Stomach (tissue), 9 donors: ENCODE results near the gene FXR2. TPM values are rescaled to one million over a fixed set of nuclear protein-coding genes. Genes with fewer than 3 reads are reported as not detected.

Experiments used
- DNase-seq, 2 donors: peaks; one replicate each; pipeline versions ENCODE4 v3.0.0 to v3.0.0-alpha.2; 2013 to 2019
- H3K27ac ChIP-seq, 5 donors: fragments of 200-600 bp in 4 of 5; sonication (generic) in 4 of 5; one replicate each; pipeline ENCODE4 v1.5.1; 2013 to 2019; ENCODE audit warnings: mild to moderate bottlenecking in 1 of 5, moderate library complexity in 1 of 5
- H3K27me3 ChIP-seq, 3 donors: fragments of 200-600 bp; sonication (generic); one replicate each; pipeline ENCODE4 v1.5.1; 2017 to 2019; ENCODE audit warnings: mixed run types in 1 of 3
- H3K36me3 ChIP-seq, 4 donors: fragments of 200-600 bp; sonication (generic); 1 replicate in 3 of 4; 2 replicates in 1 of 4; pipeline ENCODE4 v1.5.1; 2016 to 2019
- H3K4me1 ChIP-seq, 4 donors: fragments of 200-600 bp; sonication (generic); one replicate each; pipeline ENCODE4 v1.5.1; 2016 to 2019
- H3K4me3 ChIP-seq, 4 donors: fragments of 200-600 bp; sonication (generic) in 3 of 4; one replicate each; pipeline ENCODE4 v1.5.1; 2016 to 2019; ENCODE audit warnings: mild to moderate bottlenecking in 1 of 4
- H3K9me3 ChIP-seq, 4 donors: fragments of 200-600 bp; sonication (generic); one replicate each; pipeline ENCODE4 v1.5.1; 2016 to 2019
- CTCF ChIP-seq, 7 experiments: fragments of 450-650 bp in 4 of 7; fragments of 200-600 bp in 3 of 7; sonication (generic) in 3 of 7; IDR thresholded peaks; one replicate each; pipeline ENCODE4 v1.5.1; 2016 to 2019; ENCODE audit warnings: antibody characterized with exemption in 7 of 7, control low read depth in 2 of 7, mild to moderate bottlenecking in 1 of 7
- EP300 ChIP-seq: sonication (generic); formaldehyde crosslinking; IDR thresholded peaks from one replicate; pipeline ENCODE4 v1.6.1; 2017; ENCODE audit warnings: antibody characterized with exemption
- POLR2A ChIP-seq, 4 donors: fragments of 450-650 bp; IDR thresholded peaks; one replicate each; pipeline ENCODE4 v1.6.1; 2016; ENCODE audit warnings: antibody characterized with exemption in 4 of 4, control low read depth in 2 of 4, mild to moderate bottlenecking in 1 of 4, moderate library complexity in 1 of 4
- POLR2AphosphoS5 ChIP-seq, 3 donors: sonication (generic); formaldehyde crosslinking; IDR thresholded peaks; one replicate each; pipeline ENCODE4 v1.6.1; 2016; ENCODE audit warnings: antibody characterized with exemption in 3 of 3
- WGBS, 5 donors: extraction: QIAGEN DNeasy Blood & Tissue Kit in 3 of 5; methylation state at CpG; one replicate each; pipeline versions ENCODE4 v1.1.5 to v1.1.7; 2013 to 2018; 5-methylcytosine and 5-hydroxymethylcytosine counted together
- intact Hi-C: fragments of 100-400 bp; cut with DNase I; formaldehyde crosslinking; loops from one replicate; pipeline ENCODE4 v1.15.1; 2023; ENCODE audit warnings: low total_unique reads
- polyA plus RNA-seq, 3 donors: library from polyadenylated mRNA; stranded (reverse); fragments of 200-250 nt; gene quantifications; one replicate each; pipeline ENCODE4 v1.2.3, GENCODE V29; 2013
- total RNA-seq, 5 donors: library from RNA; depleted of rRNA; stranded (reverse); fragments of >200 nt; gene quantifications; one replicate each; pipeline versions ENCODE4 v1.1.0 to v1.2.3, GENCODE V29; 2014 to 2016
- donor health status: healthy with polysubstance abuse.
- donor health status: Bipolar disorder and iron deficiency.
- donor health status: healthy.

Gene FXR2
- total and polyA plus RNA-seq, 8 donors: 11.0 to 33.3 (median 23.3) TPM

- Histone ChIP-seq H3K27ac (peak within 1 kb of the TSS; percentile 10 to 83 (median 59)), H3K4me1 (peaks cover 15 to 57% (median 45%) of the 10 kb centered on the region in 4 donors), H3K9me3 (no peaks in the 10 kb centered on the region), H3K4me3 (peak within 1 kb of the TSS; percentile 38 to 55 (median 44)), H3K36me3 (peaks cover 41 to 89% (median 76%) of the 10 kb centered on the region in 4 donors), H3K27me3 (no peaks in the 10 kb centered on the region)
- no peak for TF ChIP-seq CTCF (IDR thresholded peaks at IDR 0.05)
- no peak for TF ChIP-seq EP300
- no peak for TF ChIP-seq POLR2A (IDR thresholded peaks at IDR 0.05)
- no peak for TF ChIP-seq POLR2AphosphoS5 (IDR thresholded peaks at IDR 0.05)
- DNase-seq: peak in 1 of 2 donors; percentile 55
- intact Hi-C loops: no loop called here
- 60 to 70% (median 61%) methylated on average over 19 to 24 of the region's 24 CpGs for WGBS, 5 donors
These were observed 24.6 kb downstream of the FXR2 start, which contains the start of gene SOX15 for GRCh38 chr17:7589891-7590691. TSS of gene SOX15 (minus strand) at chr17:7590094. CDS start at chr17:7589676, 418 bp downstream.

GRCh38 chr17:7589204-7589868 lies 25.4 kb downstream of the FXR2 start:
- intact Hi-C loops: no loop called here

GRCh38 chr17:7588553-7589203 lies 26.0 kb downstream of the FXR2 start:
- TF ChIP-seq EP300 (no peak), CTCF (IDR thresholded peaks at IDR 0.05) (no peak), POLR2AphosphoS5 (IDR thresholded peaks at IDR 0.05) (no peak), POLR2A (IDR thresholded peaks at IDR 0.05) (no peak)
- H3K36me3 ChIP-seq: peaks cover 27 to 75% (median 62%) of the 10 kb centered on the region in 4 donors
- WGBS, 5 donors: 64 to 84% (median 75%) methylated on average over 17 to 30 of the region's 30 CpGs
- peak overlapping the region; percentile 10 to 83 (median 59) for H3K27ac ChIP-seq
- no peaks in the 10 kb centered on the region for H3K9me3 ChIP-seq
- peaks cover 23 to 66% (median 55%) of the 10 kb centered on the region in 4 donors for H3K4me1 ChIP-seq
- DNase-seq: no peak
- H3K4me3 ChIP-seq: peak overlapping the region; percentile 38 to 55 (median 44)
- no peaks in the 10 kb centered on the region for H3K27me3 ChIP-seq
- intact Hi-C loops: no loop called here

More at GRCh38 chr17:7589204-7589868, 25.4 kb downstream of the FXR2 start:
- 16 to 27% (median 18%) methylated on average over 20 to 56 of the region's 56 CpGs for WGBS, 5 donors
- peak; percentile 86 to 95 for DNase-seq
- H3K36me3 ChIP-seq: peaks cover 33 to 82% (median 69%) of the 10 kb centered on the region in 4 donors
- H3K27ac ChIP-seq: peak overlapping the region; percentile 10 to 83 (median 59)
- peaks cover 22 to 64% (median 52%) of the 10 kb centered on the region in 4 donors for H3K4me1 ChIP-seq
- peak overlapping the region; percentile 38 to 55 (median 44) for H3K4me3 ChIP-seq
- no peaks in the 10 kb centered on the region for H3K9me3 ChIP-seq
- no peaks in the 10 kb centered on the region for H3K27me3 ChIP-seq
- peak; percentile 37 to 78 (median 47) for TF ChIP-seq POLR2AphosphoS5 (IDR thresholded peaks at IDR 0.05)
- no peak for TF ChIP-seq EP300
- TF ChIP-seq POLR2A (IDR thresholded peaks at IDR 0.05): no peak
- peak in 5 of 7 experiments; percentile 72 to 90 (median 84) for TF ChIP-seq CTCF (IDR thresholded peaks at IDR 0.05)
